Measurements from ENCODE around the gene SLIT1.

Gene SLIT1

GRCh38 chr10:97048649-97049427 is 136.9 kb downstream of the SLIT1 start:
- TF ChIP-seq, protein P1, sequence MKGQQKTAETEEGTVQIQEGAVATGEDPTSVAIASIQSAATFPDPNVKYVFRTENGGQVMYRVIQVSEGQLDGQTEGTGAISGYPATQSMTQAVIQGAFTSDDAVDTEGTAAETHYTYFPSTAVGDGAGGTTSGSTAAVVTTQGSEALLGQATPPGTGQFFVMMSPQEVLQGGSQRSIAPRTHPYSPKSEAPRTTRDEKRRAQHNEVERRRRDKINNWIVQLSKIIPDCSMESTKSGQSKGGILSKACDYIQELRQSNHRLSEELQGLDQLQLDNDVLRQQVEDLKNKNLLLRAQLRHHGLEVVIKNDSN (IDR thresholded peaks at IDR 0.05), result no peak
- no peak for TF ChIP-seq FOXM1 (IDR thresholded peaks at IDR 0.05; ENCODE audit: borderline replicate concordance, low read depth)
- TF ChIP-seq, protein P2, sequence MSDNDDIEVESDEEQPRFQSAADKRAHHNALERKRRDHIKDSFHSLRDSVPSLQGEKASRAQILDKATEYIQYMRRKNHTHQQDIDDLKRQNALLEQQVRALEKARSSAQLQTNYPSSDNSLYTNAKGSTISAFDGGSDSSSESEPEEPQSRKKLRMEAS (IDR thresholded peaks at IDR 0.05), result no peak
- no peak for TF ChIP-seq TEAD4 (IDR thresholded peaks at IDR 0.05)
- TF ChIP-seq RAD21 (IDR thresholded peaks at IDR 0.05; ENCODE audit: low read depth), result no peak
- TF ChIP-seq CEBPB (IDR thresholded peaks at IDR 0.05), result no peak
- no peak for TF ChIP-seq YY1 (IDR thresholded peaks at IDR 0.05; ENCODE audit: low read depth)
- no peak for TF ChIP-seq ZBTB7A (IDR thresholded peaks at IDR 0.05; ENCODE audit: low read depth)
- TF ChIP-seq NFIC (IDR thresholded peaks at IDR 0.05), result no peak
- TF ChIP-seq EP300 (IDR thresholded peaks at IDR 0.05; ENCODE audit: borderline replicate concordance), result no peak
- TF ChIP-seq CREB1 (IDR thresholded peaks at IDR 0.05; ENCODE audit: low read depth), result no peak
- TF ChIP-seq TAF1 (IDR thresholded peaks at IDR 0.05; ENCODE audit: low read depth), result no peak
- TF ChIP-seq TCF12 (IDR thresholded peaks at IDR 0.05; ENCODE audit: low read depth), result no peak
- no peak for TF ChIP-seq EGR1 (IDR thresholded peaks at IDR 0.05)
- no peak for TF ChIP-seq REST (IDR thresholded peaks at IDR 0.05; ENCODE audit: low read depth)

GRCh38 chr10:97047788-97048187 is 138.0 kb downstream of the SLIT1 start:
- TF ChIP-seq TEAD4 (IDR thresholded peaks at IDR 0.05), result no peak
- no peak for TF ChIP-seq CREB1 (IDR thresholded peaks at IDR 0.05; ENCODE audit: low read depth)
- no peak for TF ChIP-seq REST (IDR thresholded peaks at IDR 0.05; ENCODE audit: low read depth)
- TF ChIP-seq, protein P2 (IDR thresholded peaks at IDR 0.05), result no peak
- TF ChIP-seq YY1 (IDR thresholded peaks at IDR 0.05; ENCODE audit: low read depth), result no peak
- no peak for TF ChIP-seq FOXM1 (IDR thresholded peaks at IDR 0.05; ENCODE audit: borderline replicate concordance, low read depth)
- TF ChIP-seq NFIC (IDR thresholded peaks at IDR 0.05), result no peak
- TF ChIP-seq TCF12 (IDR thresholded peaks at IDR 0.05; ENCODE audit: low read depth), result no peak
- TF ChIP-seq ZBTB7A (IDR thresholded peaks at IDR 0.05; ENCODE audit: low read depth), result no peak
- no peak for TF ChIP-seq CEBPB (IDR thresholded peaks at IDR 0.05)
- TF ChIP-seq TAF1 (IDR thresholded peaks at IDR 0.05; ENCODE audit: low read depth), result no peak
- TF ChIP-seq, protein P1 (IDR thresholded peaks at IDR 0.05), result no peak
- no peak for TF ChIP-seq EP300 (IDR thresholded peaks at IDR 0.05; ENCODE audit: borderline replicate concordance)

- TF ChIP-seq REST (IDR thresholded peaks at IDR 0.05; ENCODE audit: low read depth), result no peak
- TF ChIP-seq CREB1 (IDR thresholded peaks at IDR 0.05; ENCODE audit: low read depth), result no peak
- no peak for TF ChIP-seq EGR1 (IDR thresholded peaks at IDR 0.05)
These were observed 138.5 kb downstream of the SLIT1 start for GRCh38 chr10:97047083-97047736.

DNA sequence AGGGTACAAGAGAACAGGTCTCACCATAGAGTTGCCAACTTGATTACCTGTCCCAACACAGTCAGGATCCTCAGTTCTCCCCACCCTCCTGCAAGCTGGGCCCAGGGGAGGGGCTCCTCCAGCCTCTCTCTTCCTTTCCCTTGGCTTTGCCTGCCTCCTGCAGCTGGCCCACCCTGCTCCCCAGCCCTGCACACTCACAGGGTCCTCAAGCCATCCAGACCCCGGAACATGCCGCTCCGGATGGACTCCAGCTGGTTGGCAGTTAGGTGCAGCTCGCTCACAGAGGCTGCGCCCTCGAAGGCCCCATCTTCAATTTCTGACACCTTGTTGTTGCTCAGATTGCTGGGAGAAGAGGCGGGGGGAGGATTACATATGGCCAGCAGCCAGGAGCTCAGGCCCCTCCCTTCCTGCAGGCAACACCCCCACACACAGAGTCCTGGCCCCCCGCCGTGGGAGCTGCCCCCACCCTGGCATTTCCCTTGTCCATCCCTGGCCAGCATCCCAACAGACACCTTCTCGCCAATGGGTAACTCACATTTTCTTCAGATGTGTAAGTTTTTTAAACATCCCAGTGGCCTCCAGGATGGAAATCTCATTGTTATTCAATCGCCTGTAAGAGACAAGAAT is 139.2 kb downstream of the SLIT1 start:
- TF ChIP-seq, protein P1 (IDR thresholded peaks at IDR 0.05), result no peak
- no peak for TF ChIP-seq ZBTB7A (IDR thresholded peaks at IDR 0.05; ENCODE audit: low read depth)
- no peak for TF ChIP-seq EP300 (IDR thresholded peaks at IDR 0.05; ENCODE audit: borderline replicate concordance)
- no peak for TF ChIP-seq TEAD4 (IDR thresholded peaks at IDR 0.05)
- TF ChIP-seq RAD21 (IDR thresholded peaks at IDR 0.05; ENCODE audit: low read depth), result no peak
- TF ChIP-seq, protein P2 (IDR thresholded peaks at IDR 0.05), result no peak
- no peak for TF ChIP-seq TAF1 (IDR thresholded peaks at IDR 0.05; ENCODE audit: low read depth)
- TF ChIP-seq EGR1 (IDR thresholded peaks at IDR 0.05), result no peak
- no peak for TF ChIP-seq REST (IDR thresholded peaks at IDR 0.05; ENCODE audit: low read depth)
- TF ChIP-seq YY1 (IDR thresholded peaks at IDR 0.05; ENCODE audit: low read depth), result no peak
- no peak for TF ChIP-seq FOXM1 (IDR thresholded peaks at IDR 0.05; ENCODE audit: borderline replicate concordance, low read depth)
- TF ChIP-seq CREB1 (IDR thresholded peaks at IDR 0.05; ENCODE audit: low read depth), result no peak
- no peak for TF ChIP-seq TCF12 (IDR thresholded peaks at IDR 0.05; ENCODE audit: low read depth)
